Measurements from ENCODE around the gene RXRA. TPM values are rescaled to one million over a fixed set of nuclear protein-coding genes. Genes with fewer than 3 reads are reported as not detected.

The RXRA gene
- total and polyA plus RNA-seq, 2 experiments from 2014 or later = 32.9 to 46.1 TPM

GRCh38 chr9:134406366-134407120 lies 80.3 kb downstream of the RXRA start:
- Histone ChIP-seq H3K4me3 (no peak overlapping the region), H3K36me3 (no peaks in the 10 kb centered on the region), H3K27ac (no peak overlapping the region), H3K4me1 (ENCODE audit: low read depth) (no peaks in the 10 kb centered on the region), H3K9me3 (ENCODE audit: low read depth) (no peaks in the 10 kb centered on the region), H3K27me3 (no peaks in the 10 kb centered on the region)
- TF ChIP-seq CTCF (IDR thresholded peaks at IDR 0.05; ENCODE audit: low read depth, low read length) = no peak
- DNase-seq (ENCODE audit: low read depth in 1 of 2, low spot score in 1 of 2) = no peak

- Histone ChIP-seq H3K4me1 (ENCODE audit: low read depth) (peaks cover 5% of the 10 kb centered on the region), H3K27ac (no peak overlapping the region), H3K4me3 (no peak overlapping the region), H3K27me3 (no peaks in the 10 kb centered on the region), H3K9me3 (ENCODE audit: low read depth) (no peaks in the 10 kb centered on the region), H3K36me3 (no peaks in the 10 kb centered on the region)
- peak in 1 of 2 donors; percentile 92 for DNase-seq (ENCODE audit: low read depth in 1 of 2, low spot score in 1 of 2)
- TF ChIP-seq CTCF (IDR thresholded peaks at IDR 0.05; ENCODE audit: low read depth, low read length) = no peak
Measured at GRCh38 chr9:134407121-134407779, 81.0 kb downstream of the RXRA start.

GRCh38 chr9:134408389-134408788 lies 82.1 kb downstream of the RXRA start:
- TF ChIP-seq CTCF (IDR thresholded peaks at IDR 0.05; ENCODE audit: low read depth, low read length) = no peak
- no peaks in the 10 kb centered on the region for H3K9me3 ChIP-seq (ENCODE audit: low read depth)
- DNase-seq (ENCODE audit: low read depth in 1 of 2, low spot score in 1 of 2) = no peak
- no peak overlapping the region for H3K27ac ChIP-seq
- no peaks in the 10 kb centered on the region for H3K36me3 ChIP-seq
- no peak overlapping the region for H3K4me3 ChIP-seq
- no peaks in the 10 kb centered on the region for H3K27me3 ChIP-seq
- H3K4me1 ChIP-seq (ENCODE audit: low read depth) = peaks cover 5% of the 10 kb centered on the region

DNA sequence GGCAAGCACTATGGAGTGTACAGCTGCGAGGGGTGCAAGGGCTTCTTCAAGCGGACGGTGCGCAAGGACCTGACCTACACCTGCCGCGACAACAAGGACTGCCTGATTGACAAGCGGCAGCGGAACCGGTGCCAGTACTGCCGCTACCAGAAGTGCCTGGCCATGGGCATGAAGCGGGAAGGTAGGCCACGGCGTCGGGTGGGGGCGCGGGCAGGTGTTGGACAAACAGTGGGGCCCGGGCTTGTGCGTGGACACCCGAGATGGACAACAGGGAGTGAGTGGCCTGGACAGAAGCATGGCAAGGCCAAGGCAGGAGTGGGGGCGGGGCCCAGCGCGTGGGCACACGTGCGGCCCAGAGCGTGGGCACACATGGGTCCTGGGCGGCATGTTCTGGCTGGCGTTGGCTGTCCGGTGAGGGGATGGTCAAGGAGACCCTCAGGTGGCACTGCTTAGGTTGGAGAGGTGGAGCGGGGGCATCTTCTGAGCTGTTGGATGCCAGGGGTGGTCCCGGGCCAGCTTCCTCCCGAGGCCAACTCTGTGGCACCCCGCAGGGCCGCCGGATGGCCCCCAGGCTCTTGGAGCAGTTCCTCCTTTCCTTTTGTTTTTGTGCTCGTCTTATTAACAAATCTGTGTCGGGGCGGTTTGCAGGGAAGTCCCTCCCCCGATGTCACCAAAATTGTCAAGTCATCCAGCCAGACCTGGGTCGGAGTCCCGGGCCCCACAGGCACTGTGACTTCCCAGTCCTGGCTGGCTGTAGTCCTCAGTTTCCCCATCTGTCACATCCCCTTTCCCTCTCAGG lies 82.9 kb downstream of the RXRA start:
- peaks cover 5% of the 10 kb centered on the region for H3K4me1 ChIP-seq (ENCODE audit: low read depth)
- H3K27ac ChIP-seq = no peak overlapping the region
- no peaks in the 10 kb centered on the region for H3K9me3 ChIP-seq (ENCODE audit: low read depth)
- no peak for DNase-seq (ENCODE audit: low read depth in 1 of 2, low spot score in 1 of 2)
- TF ChIP-seq CTCF (IDR thresholded peaks at IDR 0.05; ENCODE audit: low read depth, low read length) = no peak
- H3K4me3 ChIP-seq = no peak overlapping the region
- no peaks in the 10 kb centered on the region for H3K36me3 ChIP-seq
- H3K27me3 ChIP-seq = no peaks in the 10 kb centered on the region

DNA sequence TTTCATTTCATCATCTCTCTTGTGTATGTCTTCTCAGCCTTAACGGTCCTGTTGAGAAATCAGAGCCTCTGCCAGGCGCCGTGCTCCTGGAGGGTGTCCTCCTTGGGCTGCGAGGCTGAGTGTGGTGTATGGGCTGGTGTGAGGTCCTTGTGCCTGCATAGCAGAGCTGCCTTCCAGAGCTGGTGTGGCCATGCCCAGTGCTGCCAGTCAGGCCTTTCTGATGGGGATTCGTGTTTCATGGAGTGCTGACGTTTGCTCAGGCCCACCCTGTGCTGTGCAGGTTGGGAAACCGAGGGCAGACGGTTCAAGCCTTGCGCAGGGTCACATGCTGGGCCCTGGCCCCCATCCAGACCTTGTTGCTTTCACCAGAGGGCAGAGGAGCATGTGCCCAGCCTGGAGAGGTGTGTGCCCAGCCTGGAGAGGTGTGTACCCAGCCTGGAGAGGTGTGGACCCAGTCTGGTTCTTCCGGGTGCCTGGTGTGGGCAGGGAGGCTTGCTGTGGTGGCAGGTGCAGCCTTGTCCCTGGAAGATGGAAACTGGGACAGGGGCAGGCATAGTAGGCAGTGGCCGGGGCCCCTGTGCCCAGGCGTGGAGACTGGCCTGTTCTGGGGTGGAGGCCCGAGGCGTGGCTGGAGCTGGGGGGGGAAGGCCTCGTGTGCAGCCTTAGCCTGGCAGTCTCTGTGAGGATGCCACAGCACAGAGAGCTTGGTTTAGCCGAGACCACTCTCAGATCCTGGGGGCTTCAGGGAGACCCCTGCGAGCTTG lies 84.0 kb downstream of the RXRA start:
- Histone ChIP-seq H3K4me3 (no peak overlapping the region), H3K4me1 (ENCODE audit: low read depth) (peaks cover 5% of the 10 kb centered on the region), H3K36me3 (no peaks in the 10 kb centered on the region), H3K9me3 (ENCODE audit: low read depth) (no peaks in the 10 kb centered on the region), H3K27me3 (no peaks in the 10 kb centered on the region), H3K27ac (no peak overlapping the region)
- no peak for DNase-seq (ENCODE audit: low read depth in 1 of 2, low spot score in 1 of 2)
- TF ChIP-seq CTCF (IDR thresholded peaks at IDR 0.05; ENCODE audit: low read depth, low read length) = no peak

All from cardiac muscle cell (in vitro differentiated cells and primary cell).